Transverse colon (tissue), 4 donors: ENCODE measurements around the gene CREB5. TPM values are rescaled to one million over a fixed set of nuclear protein-coding genes. Genes with fewer than 3 reads are reported as not detected.

Experiments
- DNase-seq: peaks from one replicate; pipeline ENCODE4 v3.0.0-alpha.2; 2019
- H3K27ac ChIP-seq, 4 donors: fragments of 200-600 bp; sonication (generic); 2 replicates each; pipeline ENCODE4 v1.5.1; 2016 to 2018; ENCODE audit warnings: inconsistent platforms in 4 of 4
- H3K27me3 ChIP-seq: fragments of 200-600 bp; sonication (generic); 2 replicates; pipeline ENCODE4 v1.5.1; 2017; ENCODE audit warnings: inconsistent platforms
- H3K36me3 ChIP-seq, 4 donors: fragments of 200-600 bp; sonication (generic); 2 replicates each; pipeline ENCODE4 v1.5.1; 2017 to 2019; ENCODE audit warnings: inconsistent platforms in 4 of 4
- H3K4me1 ChIP-seq, 4 donors: fragments of 200-600 bp; sonication (generic); 2 replicates each; pipeline ENCODE4 v1.5.1; 2017 to 2020; ENCODE audit warnings: inconsistent platforms in 4 of 4
- H3K4me3 ChIP-seq, 4 donors: fragments of 200-600 bp; sonication (generic); 1 replicate in 1 of 4; 2 replicates in 3 of 4; pipeline versions ENCODE4 v1.5.1 to v1.6.1; 2017 to 2019; ENCODE audit warnings: inconsistent platforms in 4 of 4
- H3K9me3 ChIP-seq, 2 donors: fragments of 200-600 bp; sonication (generic); 2 replicates each; pipeline ENCODE4 v1.5.1; 2017 to 2019; ENCODE audit warnings: inconsistent platforms in 2 of 2
- EP300 ChIP-seq: sonication (generic); formaldehyde crosslinking; IDR thresholded peaks from one replicate; pipeline ENCODE4 v1.6.1; 2017; ENCODE audit warnings: antibody characterized with exemption, low read depth
- POLR2A ChIP-seq: fragments of 450-650 bp; IDR thresholded peaks from one replicate; pipeline ENCODE4 v1.6.1; 2016; ENCODE audit warnings: antibody characterized with exemption, mild to moderate bottlenecking, moderate library complexity
- POLR2AphosphoS5 ChIP-seq, 3 donors: sonication (generic); formaldehyde crosslinking; IDR thresholded peaks; one replicate each; pipeline ENCODE4 v1.6.1; 2016; ENCODE audit warnings: antibody characterized with exemption in 3 of 3
- WGBS, 2 donors: methylation state at CpG; one replicate each; pipeline ENCODE4 v1.1.5; 2018; ENCODE audit warnings: low coverage in 1 of 2; 5-methylcytosine and 5-hydroxymethylcytosine counted together
- in situ Hi-C, 4 donors: fragments of 200-750 bp; cut with MboI; loops; one replicate each; pipeline versions ENCODE4 v1.15.0 to v1.15.1; 2017; ENCODE audit warnings: low sequenced_read_pairs in 3 of 4, low pct_ligation_motif_present in 1 of 4, low pct_unique_long_range_greater_than_20kb in 1 of 4
- intact Hi-C: fragments of 100-400 bp; cut with DNase I; formaldehyde crosslinking; loops from one replicate; pipeline ENCODE4 v1.15.1; 2023; ENCODE audit warnings: low total_unique reads
- total RNA-seq, 4 donors: library from RNA; depleted of rRNA; stranded (reverse); fragments of >200 nt; gene quantifications; one replicate each; pipeline ENCODE4 v1.1.0, GENCODE V29; 2016
- TF ChIP-seq, protein P1 (sequence below), 5 experiments: fragments of 200-600 bp in 3 of 5; fragments of 450-650 bp in 2 of 5; sonication (generic) in 3 of 5; IDR thresholded peaks; 1 replicate in 2 of 5; 2 replicates in 3 of 5; pipeline ENCODE4 v1.5.1; 2016 to 2017; ENCODE audit warnings: antibody characterized with exemption in 5 of 5, inconsistent platforms in 3 of 5, mild to moderate bottlenecking in 2 of 5, moderate library complexity in 1 of 5

The CREB5 gene
- total RNA-seq, 4 donors from 2014 or later = 3.0 to 12.2 (median 7.0) TPM

DNA sequence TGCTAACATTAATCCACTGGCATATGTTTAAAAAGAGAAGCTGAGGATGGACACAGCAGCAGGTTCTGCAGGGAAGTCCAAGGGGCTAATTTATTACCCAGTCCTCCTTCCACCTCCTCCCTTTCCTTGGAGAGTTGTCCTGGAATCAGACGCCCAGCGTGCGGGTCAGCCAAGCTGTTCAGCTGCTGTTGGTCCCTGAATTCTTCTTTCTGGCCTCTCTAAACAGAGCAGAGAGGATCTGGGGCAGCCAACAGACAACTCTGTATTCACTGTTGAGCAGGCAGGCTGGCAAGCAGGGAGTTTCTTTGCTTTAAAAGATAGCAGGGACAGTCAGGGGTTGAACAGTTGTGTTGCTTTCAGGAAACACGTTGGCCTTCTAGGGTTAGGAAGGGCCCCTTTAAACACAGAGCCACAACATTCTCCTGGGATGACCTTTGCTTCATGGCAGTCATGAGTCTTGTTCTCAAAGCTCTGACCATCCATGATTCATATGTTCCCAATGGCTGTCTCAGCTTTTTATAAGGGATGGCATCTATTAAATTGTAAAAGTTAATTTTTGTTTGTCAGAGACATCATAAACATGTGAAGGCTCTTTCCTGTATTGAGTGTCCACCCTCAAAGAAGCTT, 217.0 kb downstream of the CREB5 start:
- in situ Hi-C loops (no loop called here), intact Hi-C loops (no loop called here)
- Histone ChIP-seq H3K4me1 (peaks cover 0 to 32% (median 1%) of the 10 kb centered on the region in 4 donors), H3K4me3 (no peak overlapping the region), H3K9me3 (no peaks in the 10 kb centered on the region), H3K36me3 (no peaks in the 10 kb centered on the region), H3K27ac (peak overlapping the region in 3 of 4 donors; percentile 7 to 36 (median 30)), H3K27me3 (no peaks in the 10 kb centered on the region)
- DNase-seq = no peak
- TF ChIP-seq POLR2AphosphoS5 (IDR thresholded peaks at IDR 0.05) (peak in 1 of 3 donors; percentile 14), EP300 (no peak)
- 63% methylated on average over 4 of the region's 4 CpGs; no CpG with 5 or more reads in 1 of the 2 donors for WGBS, 2 donors

DNA sequence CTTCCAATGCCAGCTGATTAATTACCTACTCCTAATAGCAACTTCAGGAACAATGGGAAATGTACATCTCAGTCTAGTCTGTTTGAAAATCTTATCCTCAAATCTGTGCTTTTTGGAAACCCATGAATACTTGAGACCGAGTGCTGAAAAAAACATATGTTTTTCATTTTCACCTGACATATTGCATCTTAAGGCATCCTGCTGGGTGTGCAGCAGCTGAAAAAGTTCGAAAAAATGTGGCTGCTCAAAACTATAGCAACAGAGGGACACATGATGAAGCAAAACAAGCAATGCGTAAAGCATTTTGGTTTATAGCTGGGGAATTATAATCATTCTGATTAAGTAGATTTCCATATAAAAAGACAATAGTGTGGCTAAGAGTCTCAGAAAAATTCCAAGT, 218.0 kb downstream of the CREB5 start:
- Histone ChIP-seq H3K9me3 (no peaks in the 10 kb centered on the region), H3K27ac (no peak overlapping the region), H3K4me3 (no peak overlapping the region), H3K36me3 (no peaks in the 10 kb centered on the region), H3K27me3 (peaks cover 6% of the 10 kb centered on the region), H3K4me1 (peaks cover 0 to 32% (median 1%) of the 10 kb centered on the region in 4 donors)
- intact Hi-C loops (no loop called here), in situ Hi-C loops (no loop called here)
- TF ChIP-seq POLR2AphosphoS5 (IDR thresholded peaks at IDR 0.05) (no peak), EP300 (no peak), POLR2A (no peak)
- TF ChIP-seq, protein P1, sequence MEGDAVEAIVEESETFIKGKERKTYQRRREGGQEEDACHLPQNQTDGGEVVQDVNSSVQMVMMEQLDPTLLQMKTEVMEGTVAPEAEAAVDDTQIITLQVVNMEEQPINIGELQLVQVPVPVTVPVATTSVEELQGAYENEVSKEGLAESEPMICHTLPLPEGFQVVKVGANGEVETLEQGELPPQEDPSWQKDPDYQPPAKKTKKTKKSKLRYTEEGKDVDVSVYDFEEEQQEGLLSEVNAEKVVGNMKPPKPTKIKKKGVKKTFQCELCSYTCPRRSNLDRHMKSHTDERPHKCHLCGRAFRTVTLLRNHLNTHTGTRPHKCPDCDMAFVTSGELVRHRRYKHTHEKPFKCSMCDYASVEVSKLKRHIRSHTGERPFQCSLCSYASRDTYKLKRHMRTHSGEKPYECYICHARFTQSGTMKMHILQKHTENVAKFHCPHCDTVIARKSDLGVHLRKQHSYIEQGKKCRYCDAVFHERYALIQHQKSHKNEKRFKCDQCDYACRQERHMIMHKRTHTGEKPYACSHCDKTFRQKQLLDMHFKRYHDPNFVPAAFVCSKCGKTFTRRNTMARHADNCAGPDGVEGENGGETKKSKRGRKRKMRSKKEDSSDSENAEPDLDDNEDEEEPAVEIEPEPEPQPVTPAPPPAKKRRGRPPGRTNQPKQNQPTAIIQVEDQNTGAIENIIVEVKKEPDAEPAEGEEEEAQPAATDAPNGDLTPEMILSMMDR (IDR thresholded peaks at IDR 0.05) = no peak
- 80 to 81% methylated on average over 3 of the region's 3 CpGs for WGBS, 2 donors
- DNase-seq = no peak

DNA sequence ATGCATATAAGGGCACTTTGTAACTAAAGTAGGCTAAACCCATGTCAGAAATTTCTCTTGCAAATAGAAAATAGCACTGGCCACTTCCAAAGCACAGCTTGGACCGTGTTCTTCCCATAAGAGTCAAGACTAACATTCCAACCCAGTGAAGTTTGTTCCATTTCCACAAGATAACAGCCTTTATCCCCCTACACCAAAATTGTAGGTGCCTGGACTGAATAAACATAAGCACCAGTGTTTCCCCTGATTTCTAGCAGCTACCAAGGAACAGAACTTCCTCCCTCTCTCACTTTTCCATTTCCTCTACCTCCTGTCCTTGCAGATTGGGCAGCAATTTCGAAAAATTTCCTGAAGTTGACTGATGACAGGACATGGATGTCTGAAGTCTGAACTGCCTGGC, 219.7 kb downstream of the CREB5 start:
- Histone ChIP-seq H3K9me3 (no peaks in the 10 kb centered on the region), H3K27ac (no peak overlapping the region), H3K4me1 (peaks cover 0 to 22% (median 1%) of the 10 kb centered on the region in 4 donors), H3K27me3 (peaks cover 6% of the 10 kb centered on the region), H3K4me3 (no peak overlapping the region), H3K36me3 (no peaks in the 10 kb centered on the region)
- 30 to 79% methylated on average over 2 of the region's 2 CpGs for WGBS, 2 donors
- intact Hi-C loops (no loop called here), in situ Hi-C loops (no loop called here)
- TF ChIP-seq EP300 (no peak), POLR2A (no peak), POLR2AphosphoS5 (IDR thresholded peaks at IDR 0.05) (no peak)
- TF ChIP-seq, protein P1 (IDR thresholded peaks at IDR 0.05) = no peak
- no peak for DNase-seq

DNA sequence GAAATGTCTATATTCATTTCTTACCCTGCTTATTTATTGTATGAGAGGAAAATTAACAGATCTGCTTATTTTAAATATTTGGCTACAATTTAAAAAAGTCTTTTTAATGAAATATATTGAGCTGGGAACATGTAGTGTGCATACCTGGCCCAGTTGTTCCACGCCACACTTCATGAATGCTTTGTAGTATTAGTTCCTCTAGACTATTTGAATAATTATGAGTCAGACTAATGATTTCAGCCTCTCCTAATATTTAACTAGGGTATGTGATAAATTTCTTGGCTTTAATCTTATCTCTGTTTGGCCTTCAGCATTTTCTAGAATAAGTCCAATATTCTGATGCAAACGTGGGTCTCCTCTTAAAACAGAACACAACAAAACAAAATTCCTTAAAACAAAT, 226.6 kb downstream of the CREB5 start:
- 64 to 87% methylated on average over 2 of the region's 2 CpGs for WGBS, 2 donors
- no peaks in the 10 kb centered on the region for H3K4me1 ChIP-seq
- TF ChIP-seq POLR2A (no peak), POLR2AphosphoS5 (IDR thresholded peaks at IDR 0.05) (no peak), EP300 (no peak)
- TF ChIP-seq, protein P1 (IDR thresholded peaks at IDR 0.05) = no peak
- in situ Hi-C loops = no loop called here
- H3K36me3 ChIP-seq = no peaks in the 10 kb centered on the region
- intact Hi-C loops = no loop called here
- no peak for DNase-seq
- H3K27me3 ChIP-seq = peaks cover 6% of the 10 kb centered on the region
- H3K4me3 ChIP-seq = no peak overlapping the region
- H3K9me3 ChIP-seq = no peaks in the 10 kb centered on the region
- no peak overlapping the region for H3K27ac ChIP-seq

DNA sequence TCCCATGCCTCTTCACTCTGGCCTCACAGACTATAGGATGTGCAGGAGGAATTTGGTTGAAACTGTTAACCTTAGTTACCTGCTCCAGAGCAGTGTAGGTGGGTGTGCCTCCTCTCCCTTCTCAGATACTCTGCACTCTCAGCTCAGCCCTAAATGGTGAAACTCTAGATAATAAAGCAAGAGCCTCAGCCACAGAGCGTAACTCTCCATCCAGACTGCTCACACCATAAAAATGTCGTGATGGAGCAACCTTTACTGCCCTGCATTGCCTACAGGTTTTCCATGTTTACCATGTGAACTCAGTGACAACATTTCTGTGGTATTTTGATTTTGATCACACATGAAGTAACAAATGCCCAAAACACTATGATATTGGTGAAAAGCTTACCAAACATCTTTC, 227.7 kb downstream of the CREB5 start:
- Histone ChIP-seq H3K36me3 (no peaks in the 10 kb centered on the region), H3K4me1 (no peaks in the 10 kb centered on the region), H3K27me3 (peaks cover under 1% of the 10 kb centered on the region), H3K27ac (no peak overlapping the region), H3K4me3 (no peak overlapping the region), H3K9me3 (no peaks in the 10 kb centered on the region)
- in situ Hi-C loops = no loop called here
- 85% methylated on average over 2 of the region's 2 CpGs; no CpG with 5 or more reads in 1 of the 2 donors for WGBS, 2 donors
- intact Hi-C loops = no loop called here
- no peak for DNase-seq
- TF ChIP-seq POLR2A (no peak), POLR2AphosphoS5 (IDR thresholded peaks at IDR 0.05) (no peak), EP300 (no peak)
- TF ChIP-seq, protein P1 (IDR thresholded peaks at IDR 0.05) = no peak
